ENCODE data around the gene PJA2. TPM values are rescaled to one million over a fixed set of nuclear protein-coding genes. Genes with fewer than 3 reads are reported as not detected.
"Not testable (repeated sequence)": the region's sequence is repeated elsewhere in the genome, so short reads cannot be mapped to it uniquely, and the experiment has no call there.

The PJA2 gene
- total RNA-seq, 1 donor from 2014 or later: 297 TPM

DNA sequence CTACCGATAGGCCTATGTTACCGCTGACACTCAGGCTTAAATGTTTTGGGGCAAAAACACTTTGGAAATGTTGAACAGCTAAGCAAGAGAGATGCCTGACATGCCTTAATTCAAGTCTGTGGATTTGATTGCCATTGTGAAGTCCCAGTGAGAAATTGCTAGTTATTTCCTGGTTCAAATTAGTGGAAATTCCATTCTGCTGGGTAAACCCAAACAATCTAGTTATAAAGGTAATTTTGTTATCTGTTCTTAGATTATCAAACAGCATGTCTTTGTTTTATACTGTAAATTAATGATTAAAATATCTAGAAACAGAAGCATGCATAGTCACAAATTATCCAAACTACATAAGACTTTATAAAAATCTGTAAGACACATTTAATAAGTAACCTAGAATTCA is 96.6 kb downstream of the PJA2 start:
- FAIRE-seq: no peak
- no peak for DNase-seq (ENCODE audit: low spot score in 2 of 2)

GRCh38 chr5:109312695-109313094 is 97.1 kb downstream of the PJA2 start:
- DNase-seq (ENCODE audit: low spot score in 2 of 2) (no peak), FAIRE-seq (no peak)

GRCh38 chr5:109310315-109310714 is 99.5 kb downstream of the PJA2 start:
- no peak for DNase-seq (ENCODE audit: low spot score in 2 of 2)
- no peak for FAIRE-seq

DNA sequence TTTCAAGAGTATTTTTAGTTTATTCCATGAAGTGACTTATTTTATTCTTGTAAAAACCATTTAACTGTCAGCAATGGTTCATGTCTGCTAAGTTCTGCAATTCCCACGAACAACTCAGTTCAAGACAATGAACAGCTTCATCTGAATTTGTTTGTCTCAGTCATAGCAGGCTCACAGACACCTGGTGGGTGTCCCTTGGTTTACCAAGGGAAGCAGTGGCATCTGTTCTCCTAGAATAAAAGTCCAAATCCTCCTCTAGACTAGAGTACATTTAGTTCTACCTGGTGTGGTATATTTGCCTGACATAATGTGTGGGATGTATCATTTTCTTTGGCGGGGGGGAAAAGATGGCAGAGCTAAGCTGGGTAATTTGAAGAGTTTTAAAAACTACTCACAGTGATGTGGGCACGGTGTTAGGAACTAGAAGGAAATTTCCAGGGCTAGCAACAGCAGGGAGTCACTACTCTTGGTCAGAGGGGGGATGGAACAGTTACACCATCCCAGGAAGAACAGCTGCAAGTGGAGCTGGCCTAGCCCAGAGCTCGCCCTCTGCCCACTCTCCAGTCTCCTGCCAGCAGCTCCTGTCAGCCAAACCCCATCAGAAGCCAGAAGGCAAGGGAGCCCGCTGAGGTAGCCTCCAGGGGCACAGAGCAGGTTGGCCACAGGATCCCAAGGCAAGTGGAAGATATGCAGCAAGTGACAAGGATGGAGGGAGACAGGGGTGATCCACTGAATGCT is 100.3 kb downstream of the PJA2 start:
- no peak for FAIRE-seq
- DNase-seq (ENCODE audit: low spot score in 2 of 2): no peak

DNA sequence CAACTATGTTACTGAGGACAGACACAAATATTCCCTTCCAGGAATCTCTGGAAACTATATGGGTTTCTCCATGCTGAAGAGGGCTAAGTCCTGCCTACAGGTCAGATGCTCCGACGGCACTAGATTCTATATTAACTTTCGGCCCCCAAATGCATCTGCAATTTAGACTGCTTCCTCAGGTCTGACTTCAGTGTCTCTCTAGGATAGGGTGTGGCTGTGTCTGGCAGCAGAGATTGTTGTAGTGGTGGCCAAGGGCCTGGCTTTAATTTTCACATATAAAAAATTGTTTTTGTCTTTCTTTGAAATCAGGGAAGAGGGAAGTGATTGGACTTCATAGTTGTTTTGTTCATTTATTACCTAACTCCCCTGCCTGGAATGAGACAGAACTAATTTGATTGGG is 101.8 kb downstream of the PJA2 start:
- no peak for DNase-seq (ENCODE audit: low spot score in 2 of 2)
- FAIRE-seq: no peak

DNA sequence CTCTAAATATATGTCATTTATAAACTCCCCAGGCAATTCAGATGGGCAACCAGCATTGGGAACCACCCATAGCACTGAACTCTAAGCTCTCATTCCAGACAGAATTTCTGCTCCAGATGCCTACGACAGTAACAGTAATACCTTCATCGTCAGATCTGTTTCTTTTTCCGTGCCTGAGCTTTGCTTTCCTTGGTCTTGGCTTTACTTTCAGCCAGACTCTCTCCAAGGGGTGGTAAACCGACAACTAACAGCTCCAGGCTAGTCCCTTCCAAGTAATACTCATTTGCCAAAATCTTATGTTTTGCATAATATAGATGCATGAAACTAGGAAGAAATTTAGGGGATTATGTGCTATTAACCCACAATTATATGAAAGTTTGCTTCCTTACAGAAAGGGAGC is 102.3 kb downstream of the PJA2 start:
- FAIRE-seq: no peak
- DNase-seq (ENCODE audit: low spot score in 2 of 2): no peak

- FAIRE-seq: no peak
- no peak for DNase-seq (ENCODE audit: low spot score in 2 of 2)
Observed at GRCh38 chr5:109305352-109305751, 104.4 kb downstream of the PJA2 start.

GRCh38 chr5:109304309-109304708 is 105.5 kb downstream of the PJA2 start:
- no peak for DNase-seq (ENCODE audit: low spot score in 2 of 2)
- FAIRE-seq: no peak

GRCh38 chr5:109300367-109300766 is 109.4 kb downstream of the PJA2 start:
- DNase-seq (ENCODE audit: low spot score in 2 of 2) (no peak), FAIRE-seq (no peak)

DNA sequence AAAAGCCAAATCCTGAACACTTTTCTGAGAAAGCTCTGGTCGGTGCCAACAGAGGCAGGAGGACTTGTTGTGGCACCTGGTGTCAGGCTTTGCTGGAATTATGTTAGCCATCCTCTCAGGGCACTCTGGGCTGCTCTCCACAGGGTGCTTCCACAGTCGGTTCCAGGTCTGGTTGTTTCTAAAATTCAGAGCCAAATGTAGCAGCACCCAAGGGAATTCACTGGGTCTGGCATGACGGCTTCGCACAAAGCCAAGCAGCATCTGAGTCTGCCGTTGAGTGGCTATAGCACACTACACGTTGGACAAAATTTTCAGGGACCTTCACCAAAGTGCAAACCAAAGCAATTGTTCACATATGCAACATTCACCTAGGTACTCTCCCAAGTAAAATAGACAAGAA is 110.2 kb downstream of the PJA2 start:
- FAIRE-seq (no peak), DNase-seq (ENCODE audit: low spot score in 2 of 2) (no peak)

DNA sequence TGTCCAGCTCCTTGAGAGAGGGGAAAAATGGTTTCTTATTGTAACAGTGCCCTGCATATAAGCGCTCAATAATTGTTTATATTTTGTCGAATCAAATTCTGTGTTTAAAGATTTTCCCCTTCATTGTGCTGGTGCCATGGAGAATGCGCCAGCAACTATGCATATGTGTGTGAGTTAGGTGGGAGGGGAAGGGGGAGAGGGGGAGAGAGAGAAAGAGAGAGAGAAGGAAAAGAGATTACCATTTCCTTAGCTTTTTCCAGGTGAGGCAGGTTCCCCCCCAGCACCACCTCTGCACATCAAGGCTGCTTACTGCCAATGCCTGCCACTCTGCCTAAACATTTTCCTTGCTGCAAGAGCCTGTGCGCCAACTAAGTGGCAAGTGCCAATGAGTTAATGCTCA is 111.0 kb downstream of the PJA2 start:
- DNase-seq (ENCODE audit: low spot score in 2 of 2) (no peak), FAIRE-seq (no peak)

DNA sequence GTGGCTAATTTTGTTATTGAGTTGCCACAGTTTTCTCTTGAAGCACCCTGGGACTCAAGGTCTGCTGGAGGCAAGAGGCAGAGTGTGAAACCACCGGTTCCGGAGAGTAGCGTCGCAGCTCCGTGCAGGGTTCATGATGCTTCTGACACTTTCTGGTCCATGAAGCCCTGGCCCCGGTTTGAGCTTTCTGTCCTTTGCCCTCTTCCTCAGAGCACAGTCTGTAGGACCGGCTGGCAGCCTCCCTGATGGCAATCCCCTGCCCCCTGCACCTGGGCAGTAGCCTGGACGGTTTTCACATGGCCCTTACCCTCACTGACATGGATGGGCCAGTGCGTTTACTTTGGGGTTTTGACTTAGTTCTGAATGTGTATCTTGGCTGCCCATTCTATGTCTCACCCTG is 111.9 kb downstream of the PJA2 start:
- DNase-seq (ENCODE audit: low spot score in 2 of 2) (no peak), FAIRE-seq (no peak)

DNA sequence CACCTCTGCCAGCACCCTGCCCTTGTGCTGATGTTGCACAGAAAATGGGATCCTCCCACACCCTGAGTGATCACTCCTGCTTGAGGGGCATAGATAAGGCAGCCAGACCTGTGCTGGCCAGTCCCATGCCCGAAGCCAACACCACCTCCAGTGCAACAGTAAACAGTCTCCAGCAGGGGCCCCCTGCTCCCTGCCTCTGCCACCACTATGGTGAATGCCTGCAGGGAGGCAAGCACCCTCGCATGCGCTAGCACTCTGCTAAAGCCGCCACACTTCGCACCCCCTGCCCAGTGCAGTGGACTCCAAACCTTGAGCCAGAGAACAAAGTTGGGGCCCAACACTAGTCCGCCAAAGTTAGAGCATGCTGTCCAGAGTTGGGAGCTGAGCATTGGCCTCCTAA is 118.7 kb downstream of the PJA2 start:
- FAIRE-seq (no peak), DNase-seq (ENCODE audit: low spot score in 2 of 2) (no peak)

DNA sequence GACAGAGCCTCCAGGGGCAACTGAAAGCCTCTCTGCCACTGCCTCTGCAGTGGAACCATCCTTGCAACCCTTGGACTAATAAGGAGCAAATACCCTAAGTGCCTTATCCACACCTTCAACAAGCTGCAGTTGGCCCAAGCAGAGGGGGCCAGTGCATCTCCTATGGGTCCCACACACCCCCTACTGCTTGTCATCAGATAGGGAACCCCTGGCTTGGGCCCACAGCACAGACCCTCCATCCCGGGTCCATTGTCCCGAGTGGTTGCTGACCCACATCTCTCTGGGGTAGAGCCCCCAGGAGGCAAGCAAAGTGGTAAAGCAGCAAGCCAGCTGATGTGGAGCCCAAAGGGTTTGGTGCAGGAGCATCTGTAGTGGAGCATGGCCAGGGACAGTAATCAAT is 119.5 kb downstream of the PJA2 start:
- DNase-seq (ENCODE audit: low spot score in 2 of 2): no peak
- FAIRE-seq: no peak

DNA sequence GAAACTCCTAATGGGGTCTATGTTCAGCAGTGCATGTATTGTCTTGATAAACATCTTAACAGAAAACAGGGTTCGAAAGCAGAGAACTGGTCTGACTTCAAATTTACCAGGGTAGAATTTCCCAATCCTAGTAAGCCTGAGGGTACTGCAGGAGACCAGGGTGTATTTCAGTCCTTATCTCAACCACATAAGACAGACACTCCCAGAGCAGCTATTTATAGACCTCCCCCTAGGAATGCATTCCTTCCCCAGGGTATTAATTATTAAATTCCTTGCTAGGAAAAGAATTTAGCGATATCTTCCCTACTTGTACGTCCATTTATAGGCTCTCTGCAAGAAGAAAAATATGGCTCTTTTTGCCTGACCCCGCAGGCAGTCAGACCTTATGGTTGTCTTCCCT is 123.1 kb downstream of the PJA2 start:
- FAIRE-seq; DNase-seq (ENCODE audit: low spot score in 2 of 2): not testable (repeated sequence)

Data from frontal cortex (tissue), 4 donors.